Stimulated activated CD8-positive, alpha-beta memory T cell treated with anti-CD3 and anti-CD28 coated beads, Interleukin-7, amount 100 ng/mL, for 48 hours (primary cell): ENCODE results near the gene PDGFA.

ENCODE experiments used
- DNase-seq, 2 donors: peaks; one replicate each; pipeline ENCODE4 v3.0.0-alpha.2; 2020; ENCODE audit warnings: low read depth in 1 of 2; ENCODE audit errors: extremely low read depth in 1 of 2

The PDGFA gene

GRCh38 chr7:449324-450019 is 70.2 kb downstream of the PDGFA start:
- DNase-seq: no peak

GRCh38 chr7:447523-447922 is 72.1 kb downstream of the PDGFA start:
- no peak for DNase-seq
